K562 (cell line): ENCODE measurements around the gene LMAN2. TPM values are rescaled to one million over a fixed set of nuclear protein-coding genes. Genes with fewer than 3 reads are reported as not detected.

Source experiments
- ATAC-seq: fragments of 200-7000 bp; cut with Tn5 transposase; 3 replicates; pipeline ENCODE4 v1.9.1; 2020; ENCODE audit warnings: moderate library complexity
- BruUV-seq: library from RNA; stranded (reverse); fragments of 400-500 nt; replicated peaks from 2 replicates; lab custom pipeline; 2021; lab: Mats Ljungman, UMichigan
- CTCF ChIA-PET: fragments of 300-600 bp; formaldehyde crosslinking; extraction: SDS; loops from one replicate; lab custom pipeline; 2021; ENCODE audit warnings: low intra/inter-chr PET ratio; lab: Yijun Ruan, JAX
- POLR2A ChIA-PET: fragments of 300-600, 350-650 bp; sonication (Branson Sonifier 250); formaldehyde crosslinking; extraction: SDS; loops from one replicate; lab custom pipeline; 2021; ENCODE audit warnings: antibody characterized with exemption, inconsistent platforms; lab: Yijun Ruan, JAX
- DNase-seq, 4 experiments: peaks; one replicate each; pipeline versions ENCODE4 v3.0.0 to v3.0.0-alpha.2; 2011 to 2018; ENCODE audit warnings: low spot score in 3 of 4, mixed read lengths in 3 of 4; ENCODE audit errors: extremely low read depth in 1 of 4
- FAIRE-seq: peaks from 2 replicates; lab custom pipeline; 2011; peaks lifted over from hg19 to GRCh38; lab: Jason Lieb, UNC
- H2AFZ ChIP-seq: 2 replicates; pipeline ENCODE4 v1.6.0; 2011; ENCODE audit warnings: low read depth, low read length, control low read depth, inconsistent platforms
- H3K27ac ChIP-seq: fragments of 200-600 bp; 3 replicates; pipeline ENCODE4 v1.8.0; 2011; ENCODE audit warnings: low read depth, mild to moderate bottlenecking, control low read depth, inconsistent platforms, low read length, moderate library complexity, mixed read lengths; ENCODE audit errors: extremely low read depth
- H3K27me3 ChIP-seq, 2 experiments: fragments of 300-600 bp in 1 of 2; 2 replicates in 1 of 2; 3 replicates in 1 of 2; pipeline versions ENCODE4 v1.6.0 to v1.8.0; 2011; ENCODE audit warnings: inconsistent platforms in 2 of 2, low read length in 2 of 2, mild to moderate bottlenecking in 1 of 2, mixed read lengths in 1 of 2, moderate library complexity in 1 of 2; ENCODE audit not compliant: control insufficient read depth in 2 of 2, insufficient read depth in 2 of 2
- H3K36me3 ChIP-seq: fragments of 300-600 bp; 3 replicates; pipeline ENCODE4 v1.8.0; 2011; ENCODE audit warnings: mild to moderate bottlenecking, low read length, inconsistent platforms; ENCODE audit not compliant: control insufficient read depth, insufficient read depth
- H3K4me1 ChIP-seq, 2 experiments: fragments of 200-600 bp in 1 of 2; replicated peaks in 1 of 2; 2 replicates in 1 of 2; 3 replicates in 1 of 2; pipeline versions ENCODE4 v1.5.1 to v1.8.0; 2011; ENCODE audit warnings: inconsistent platforms in 2 of 2, low read length in 2 of 2, mild to moderate bottlenecking in 1 of 2, mixed read lengths in 1 of 2, moderate library complexity in 1 of 2; ENCODE audit not compliant: control insufficient read depth in 2 of 2, insufficient read depth in 2 of 2
- H3K4me2 ChIP-seq: 2 replicates; pipeline ENCODE4 v1.6.1; 2011; ENCODE audit warnings: low read length, control low read depth, inconsistent platforms, mixed read lengths; ENCODE audit not compliant: insufficient read depth
- H3K4me3 ChIP-seq: fragments of 200-600 bp; sonication (generic), shearing (Covaris generic); 2 replicates; pipeline ENCODE4 v1.5.1; 2016; ENCODE audit warnings: control low read depth, inconsistent platforms
- H3K79me2 ChIP-seq: fragments of 200-600 bp; 3 replicates; pipeline ENCODE4 v1.8.0; 2011; ENCODE audit warnings: low read length, inconsistent platforms; ENCODE audit not compliant: control insufficient read depth, insufficient read depth
- H3K9ac ChIP-seq, 2 experiments: 2 replicates each; pipeline versions ENCODE4 v1.6.0 to v1.6.1; 2011; ENCODE audit warnings: low read depth in 2 of 2, low read length in 2 of 2, control low read depth in 1 of 2, inconsistent platforms in 1 of 2, mild to moderate bottlenecking in 1 of 2, mixed read lengths in 1 of 2; ENCODE audit not compliant: insufficient read depth in 1 of 2
- H3K9me1 ChIP-seq: one replicate; pipeline ENCODE4 v1.6.0; 2011; ENCODE audit warnings: inconsistent platforms, mild to moderate bottlenecking, low read length, moderate library complexity; ENCODE audit not compliant: control insufficient read depth, insufficient read depth
- H3K9me3 ChIP-seq: replicated peaks from 2 replicates; pipeline ENCODE4 v1.5.1; 2011; ENCODE audit warnings: low read depth, low read length, inconsistent platforms; ENCODE audit not compliant: control insufficient read depth, insufficient read depth
- H4K20me1 ChIP-seq: replicated peaks from 2 replicates; pipeline ENCODE4 v1.6.1; 2011; ENCODE audit warnings: low read length, inconsistent platforms, mixed read lengths; ENCODE audit not compliant: control insufficient read depth, insufficient read depth
- ATF4 ChIP-seq: fragments of 450-650 bp; formaldehyde crosslinking; IDR thresholded peaks from 2 replicates; pipeline ENCODE4 v1.4.0; 2022; ENCODE audit warnings: mild to moderate bottlenecking, moderate library complexity
- CBX8 ChIP-seq: fragments of 200-600 bp; sonication (generic); IDR thresholded peaks from 2 replicates; pipeline ENCODE4 v1.6.1; 2012; ENCODE audit warnings: borderline replicate concordance, mixed run types, low read depth, mild to moderate bottlenecking, moderate library complexity, mixed read lengths, low read length, control low read depth, inconsistent platforms; ENCODE audit not compliant: poor library complexity, severe bottlenecking; ENCODE audit errors: extremely low read depth
- DACH1 ChIP-seq: fragments of 450-650 bp; IDR thresholded peaks from 2 replicates; pipeline ENCODE4 v1.6.1; 2018; ENCODE audit not compliant: partially characterized antibody
- GTF2E2 ChIP-seq: fragments of 200-800 bp; sonication (Bioruptor generic); IDR thresholded peaks from 2 replicates; pipeline ENCODE4 v1.6.1; 2016; ENCODE audit warnings: missing genetic modification characterization, missing compliant biosample characterization
- HMG20A ChIP-seq: fragments of 450-650 bp; formaldehyde crosslinking; conservative IDR thresholded peaks from 2 replicates; pipeline ENCODE4 v1.4.0; 2020; ENCODE audit warnings: mild to moderate bottlenecking, mixed read lengths
- MECOM ChIP-seq: fragments of 250-450 bp; sonication (Bioruptor Pico); IDR thresholded peaks from 2 replicates; pipeline ENCODE4 v1.8.0; 2022; ENCODE audit warnings: inconsistent platforms
- NFATC3 ChIP-seq: fragments of 450-650 bp; IDR thresholded peaks from 2 replicates; pipeline ENCODE4 v1.6.1; 2017; ENCODE audit warnings: mild to moderate bottlenecking
- PHB2 ChIP-seq: fragments of 450-650 bp; IDR thresholded peaks from 2 replicates; pipeline ENCODE4 v1.6.1; 2017; ENCODE audit warnings: low read depth
- SPI1 ChIP-seq: IDR thresholded peaks from 2 replicates; pipeline ENCODE4 v1.6.1; 2011; ENCODE audit warnings: low read depth, low read length, control low read depth, borderline replicate concordance
- TFE3 ChIP-seq: fragments of 450-650 bp; formaldehyde crosslinking; IDR thresholded peaks from 2 replicates; pipeline ENCODE4 v1.4.0; 2020; ENCODE audit warnings: mild to moderate bottlenecking, mixed read lengths
- UBTF ChIP-seq, 2 experiments: IDR thresholded peaks; 2 replicates each; pipeline ENCODE4 v1.6.1; 2012; ENCODE audit warnings: improper control_type of control experiment in 2 of 2, low read depth in 2 of 2, low read length in 2 of 2, borderline replicate concordance in 1 of 2
- WHSC1 ChIP-seq: IDR thresholded peaks from one replicate; pipeline ENCODE4 v1.6.1; 2012; ENCODE audit warnings: low read length, control low read depth, inconsistent platforms
- ZBTB7A ChIP-seq: IDR thresholded peaks from 2 replicates; pipeline ENCODE4 v1.6.1; 2011; ENCODE audit warnings: low read depth, mild to moderate bottlenecking, low read length, moderate library complexity, borderline replicate concordance; ENCODE audit not compliant: control insufficient read depth
- ZNF121 ChIP-seq: sonication (generic); formaldehyde crosslinking; conservative IDR thresholded peaks from 2 replicates; pipeline ENCODE4 v1.8.0; 2022; ENCODE audit warnings: missing genetic modification reagents
- WGBS: fragments of 100-300 bp; shearing (Covaris generic); methylation state at CpG from one replicate; pipeline ENCODE4 v1.1.6; 2016; ENCODE audit warnings: low coverage, mixed read lengths; ENCODE audit not compliant: insufficient coverage; ENCODE audit errors: missing lambda C conversion rate; 5-methylcytosine and 5-hydroxymethylcytosine counted together
- in situ Hi-C: fragments of 300-500 bp; cut with MboI; formaldehyde crosslinking; loops from 4 replicates; pipeline ENCODE4 v1.15.0; 2018; ENCODE audit warnings: inconsistent platforms, mixed read lengths
- intact Hi-C: fragments of 100-400 bp; cut with micrococcal nuclease; formaldehyde crosslinking; loops from 2 replicates; pipeline ENCODE4 v1.14.2; 2022
- polyA plus RNA-seq, 8 experiments: library from polyadenylated mRNA; depleted of rRNA in 4 of 8; stranded (reverse) in 5 of 8; unstranded in 3 of 8; fragments of >200 nt; fragmentation: Nextera tagmentation in 2 of 8; fragmentation: Illumina TruSeq in 1 of 8; extraction: Ambion mirVana in 2 of 8; extraction: Trizol in 1 of 8; gene quantifications; 2 replicates each; pipeline versions ENCODE4 v1.2.1 to v1.2.3, GENCODE V29; 2011 to 2014; ENCODE audit warnings: inconsistent platforms in 1 of 8, missing spikeins in 1 of 8
- total RNA-seq, 7 experiments: library from RNA; depleted of rRNA in 6 of 7; stranded (reverse); fragments of >200 nt in 6 of 7; fragmentation: Illumina TruSeq in 2 of 7; extraction: Trizol in 2 of 7; gene quantifications; 2 replicates each; pipeline versions ENCODE4 v1.2.1 to v1.2.3, GENCODE V29; 2011 to 2021; ENCODE audit warnings: low replicate concordance in 1 of 7

Gene LMAN2
- total and polyA plus RNA-seq, 9 of the 15 experiments (the other 6 are each of a cell fraction or from before 2014, with no cell fraction given) = 2.7 to 254 (median 136) TPM

GRCh38 chr5:177302354-177303110 is 48.9 kb downstream of the LMAN2 start:
- Histone ChIP-seq H2AFZ (peak overlapping the region; percentile 43), H4K20me1 (peaks cover 10% of the 10 kb centered on the region), H3K4me3 (peak overlapping the region; percentile 88), H3K79me2 (peaks cover 48% of the 10 kb centered on the region), H3K36me3 (peaks cover 66% of the 10 kb centered on the region), H3K27me3 (no peaks in the 10 kb centered on the region), H3K9ac (peak overlapping the region; percentile 93 to 99), H3K9me1 (no peaks in the 10 kb centered on the region), H3K27ac (peak overlapping the region; percentile 89), H3K4me2 (peak overlapping the region; percentile 94), H3K4me1 (peaks cover 29% of the 10 kb centered on the region in 2 experiments), H3K9me3 (no peaks in the 10 kb centered on the region)
- ChIA-PET CTCF (interaction anchor here (0.5 kb wide), 1 partner anchor 191 kb away, joined by 3 read pairs; no protein-coding TSS in a partner anchor), POLR2A (interaction anchor here (0.7 to 1.9 kb wide), 7 partner anchors 10 to 152 kb away, joined by 3 to 5 read pairs (median 4); no protein-coding TSS in a partner anchor)
- intact Hi-C loops (loop anchor here (5.0 kb wide), 1 partner anchor 170 kb away; the partner anchor contains the start of gene NSD1), in situ Hi-C loops (no loop called here)
- WGBS = 7% methylated on average over 22 of the region's 24 CpGs
- peak; percentile 69 for FAIRE-seq
- DNase-seq = peak; percentile 32 to 77 (median 54)
- no TSS peak for BruUV-seq
- peak; percentile 79 for ATAC-seq
- no peak for TF ChIP-seq WHSC1
- no peak for TF ChIP-seq CBX8
- TF ChIP-seq NFATC3 = no peak
- no peak for TF ChIP-seq MECOM
- TF ChIP-seq TFE3 = no peak
- TF ChIP-seq GTF2E2 (tag) = no peak
- TF ChIP-seq DACH1 = no peak
- TF ChIP-seq PHB2 = no peak
- 0 out of 2 replicates have a peak, but pooled peaks have one; percentile 12 for TF ChIP-seq ZNF121 (CRISPR knock-in tag)
- peak; percentile 38; the same call in 1 of the 2 replicates for TF ChIP-seq ZBTB7A
- no peak for TF ChIP-seq HMG20A
- no peak for TF ChIP-seq ATF4 (CRISPR knock-in tag)
- TF ChIP-seq UBTF (IDR thresholded peaks at IDR 0.05; ENCODE audit: borderline replicate concordance in 1 of 2, low read depth in 2 of 2, low read length in 2 of 2) = no peak
- TF ChIP-seq SPI1 = 0 out of 2 replicates have a peak, but pooled peaks have one; percentile 7
